Uterus (tissue), 2 donors: Measurements from ENCODE around the gene SPEG.

Source experiments
- POLR2A ChIP-seq, 2 donors: fragments of 450-650 bp; IDR thresholded peaks; one replicate each; pipeline ENCODE4 v1.6.1; 2016; ENCODE audit warnings: antibody characterized with exemption in 2 of 2, mild to moderate bottlenecking in 1 of 2, moderate library complexity in 1 of 2
- TF ChIP-seq, protein P1 (sequence below), 4 experiments: fragments of 200-600 bp in 2 of 4; fragments of 450-650 bp in 2 of 4; sonication (generic) in 2 of 4; IDR thresholded peaks; one replicate each; pipeline ENCODE4 v1.5.1; 2016 to 2019; ENCODE audit warnings: antibody characterized with exemption in 4 of 4, mild to moderate bottlenecking in 2 of 4, moderate library complexity in 1 of 4

DNA sequence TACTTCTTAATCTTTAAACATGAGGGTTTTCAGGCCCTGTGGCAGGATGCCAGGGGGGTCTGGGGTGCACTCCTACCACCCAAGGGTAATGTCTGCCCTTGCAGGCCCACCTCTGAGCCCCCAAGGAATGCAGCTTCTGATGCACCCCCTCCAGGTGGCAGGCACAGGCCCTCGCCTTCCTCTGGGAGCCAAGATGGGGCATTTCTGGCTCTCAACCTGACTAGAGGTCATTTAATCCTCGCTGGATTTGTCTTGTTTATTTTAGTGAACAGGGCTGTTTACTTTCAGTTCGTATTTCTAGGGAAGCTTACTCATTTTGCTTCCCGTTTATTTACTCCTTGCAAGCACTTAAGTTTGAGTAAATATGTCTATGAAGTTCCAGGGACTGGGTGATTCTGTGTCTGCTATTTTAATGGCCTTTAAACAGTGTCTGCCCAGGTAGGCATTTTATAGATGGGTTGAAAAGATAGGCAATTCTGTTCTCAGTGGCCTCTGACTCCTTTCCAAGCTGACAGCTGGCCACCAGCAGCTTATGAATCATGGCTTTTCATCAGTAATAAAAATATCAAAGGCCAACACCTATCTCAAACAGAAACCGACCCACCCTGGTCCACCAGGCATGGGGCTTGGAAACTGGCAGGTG lies 35.8 kb upstream of the SPEG start:
- TF ChIP-seq POLR2A (IDR thresholded peaks at IDR 0.05): no peak
- TF ChIP-seq, protein P1, sequence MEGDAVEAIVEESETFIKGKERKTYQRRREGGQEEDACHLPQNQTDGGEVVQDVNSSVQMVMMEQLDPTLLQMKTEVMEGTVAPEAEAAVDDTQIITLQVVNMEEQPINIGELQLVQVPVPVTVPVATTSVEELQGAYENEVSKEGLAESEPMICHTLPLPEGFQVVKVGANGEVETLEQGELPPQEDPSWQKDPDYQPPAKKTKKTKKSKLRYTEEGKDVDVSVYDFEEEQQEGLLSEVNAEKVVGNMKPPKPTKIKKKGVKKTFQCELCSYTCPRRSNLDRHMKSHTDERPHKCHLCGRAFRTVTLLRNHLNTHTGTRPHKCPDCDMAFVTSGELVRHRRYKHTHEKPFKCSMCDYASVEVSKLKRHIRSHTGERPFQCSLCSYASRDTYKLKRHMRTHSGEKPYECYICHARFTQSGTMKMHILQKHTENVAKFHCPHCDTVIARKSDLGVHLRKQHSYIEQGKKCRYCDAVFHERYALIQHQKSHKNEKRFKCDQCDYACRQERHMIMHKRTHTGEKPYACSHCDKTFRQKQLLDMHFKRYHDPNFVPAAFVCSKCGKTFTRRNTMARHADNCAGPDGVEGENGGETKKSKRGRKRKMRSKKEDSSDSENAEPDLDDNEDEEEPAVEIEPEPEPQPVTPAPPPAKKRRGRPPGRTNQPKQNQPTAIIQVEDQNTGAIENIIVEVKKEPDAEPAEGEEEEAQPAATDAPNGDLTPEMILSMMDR (IDR thresholded peaks at IDR 0.05): no peak
